ENCODE data around the gene STAT2. TPM values are rescaled to one million over a fixed set of nuclear protein-coding genes. Genes with fewer than 3 reads are reported as not detected.

The STAT2 gene
- total RNA-seq, 1 donor from 2014 or later = 70.0 TPM

GRCh38 chr12:56382611-56383010 lies 22.7 kb upstream of the STAT2 start:
- Mint-ChIP-seq H3K27ac (ENCODE audit: unreplicated experiment) (no peak overlapping the region), H3K9me3 (no peaks in the 10 kb centered on the region), H3K27me3 (ENCODE audit: low read depth) (no peaks in the 10 kb centered on the region), H3K4me3 (no peak overlapping the region), H3K4me1 (peaks cover 6% of the 10 kb centered on the region), H3K36me3 (ENCODE audit: low read depth) (no peaks in the 10 kb centered on the region)
- no peak for TF ChIP-seq CTCF (conservative IDR thresholded peaks at IDR 0.05)
- DNase-seq (ENCODE audit: low read depth, low spot score) = no peak

- peaks cover 5% of the 10 kb centered on the region for H3K36me3 Mint-ChIP-seq (ENCODE audit: low read depth)
- no peak overlapping the region for H3K27ac Mint-ChIP-seq (ENCODE audit: unreplicated experiment)
- peaks cover 5% of the 10 kb centered on the region for H3K9me3 Mint-ChIP-seq
These were observed 18.0 kb upstream of the STAT2 start for GRCh38 chr12:56377989-56378316.

GRCh38 chr12:56377310-56377988 lies 17.5 kb upstream of the STAT2 start:
- no peak for DNase-seq (ENCODE audit: low read depth, low spot score)

More at GRCh38 chr12:56377989-56378316, 18.0 kb upstream of the STAT2 start:
- DNase-seq (ENCODE audit: low read depth, low spot score) = no peak
- TF ChIP-seq CTCF (conservative IDR thresholded peaks at IDR 0.05) = no peak
- H3K27me3 Mint-ChIP-seq (ENCODE audit: low read depth) = peaks cover 4% of the 10 kb centered on the region
- H3K4me1 Mint-ChIP-seq = no peaks in the 10 kb centered on the region
- no peak overlapping the region for H3K4me3 Mint-ChIP-seq

GRCh38 chr12:56375598-56376434 lies 15.9 kb upstream of the STAT2 start:
- Mint-ChIP-seq H3K27me3 (ENCODE audit: low read depth) (peaks cover 15% of the 10 kb centered on the region), H3K36me3 (ENCODE audit: low read depth) (peaks cover 5% of the 10 kb centered on the region), H3K9me3 (peaks cover 12% of the 10 kb centered on the region), H3K27ac (ENCODE audit: unreplicated experiment) (no peak overlapping the region), H3K4me1 (no peaks in the 10 kb centered on the region), H3K4me3 (no peak overlapping the region)
- TF ChIP-seq CTCF (conservative IDR thresholded peaks at IDR 0.05) = no peak
- no peak for DNase-seq (ENCODE audit: low read depth, low spot score)

More at GRCh38 chr12:56377310-56377988, 17.5 kb upstream of the STAT2 start:
- Mint-ChIP-seq H3K27me3 (ENCODE audit: low read depth) (peaks cover 8% of the 10 kb centered on the region), H3K27ac (ENCODE audit: unreplicated experiment) (peak overlapping the region; percentile 20), H3K4me1 (no peaks in the 10 kb centered on the region), H3K9me3 (peaks cover 9% of the 10 kb centered on the region), H3K36me3 (ENCODE audit: low read depth) (peaks cover 5% of the 10 kb centered on the region), H3K4me3 (no peak overlapping the region)
- no peak for TF ChIP-seq CTCF (conservative IDR thresholded peaks at IDR 0.05)

- H3K4me3 Mint-ChIP-seq = no peak overlapping the region
These were observed 15.1 kb upstream of the STAT2 start for GRCh38 chr12:56374726-56375597.

More at GRCh38 chr12:56374726-56375597, 15.1 kb upstream of the STAT2 start:
- Mint-ChIP-seq H3K27ac (ENCODE audit: unreplicated experiment) (no peak overlapping the region), H3K9me3 (peaks cover 12% of the 10 kb centered on the region), H3K4me1 (no peaks in the 10 kb centered on the region), H3K27me3 (ENCODE audit: low read depth) (peaks cover 18% of the 10 kb centered on the region), H3K36me3 (ENCODE audit: low read depth) (peaks cover 5% of the 10 kb centered on the region)
- no peak for DNase-seq (ENCODE audit: low read depth, low spot score)
- TF ChIP-seq CTCF (conservative IDR thresholded peaks at IDR 0.05) = no peak
